ENCODE data around the gene IL17RC. TPM values are rescaled to one million over a fixed set of nuclear protein-coding genes. Genes with fewer than 3 reads are reported as not detected.
"Not testable (repeated sequence)": the region's sequence is repeated elsewhere in the genome, so short reads cannot be mapped to it uniquely, and the experiment has no call there.

Gene IL17RC
- total and polyA plus RNA-seq, 2 donors from 2014 or later: 27.5 to 31.5 TPM

- FAIRE-seq: no peak
- Histone ChIP-seq H3K27me3 (ENCODE audit: control insufficient read depth, insufficient read depth, low read length) (no peaks in the 10 kb centered on the region), H3K9ac (ENCODE audit: low read length in 3 of 3) (no peak overlapping the region)
Measured at GRCh38 chr3:9870978-9871377, 45.9 kb upstream of the IL17RC start.

GRCh38 chr3:9872067-9872466, 44.8 kb upstream of the IL17RC start:
- H3K9ac ChIP-seq (ENCODE audit: low read length in 3 of 3); H3K9me3 ChIP-seq (ENCODE audit: control insufficient read depth in 2 of 3, insufficient read depth in 1 of 3, low read length in 3 of 3); H3K4me3 ChIP-seq (ENCODE audit: low read length in 3 of 3); H3K27me3 ChIP-seq (ENCODE audit: control insufficient read depth, insufficient read depth, low read length); DNase-seq; H3K36me3 ChIP-seq (ENCODE audit: control insufficient read depth in 2 of 3, insufficient read depth in 3 of 3, low read length in 3 of 3); intact Hi-C loops (cut with DNase I); H3K4me1 ChIP-seq (ENCODE audit: control insufficient read depth in 2 of 3, insufficient read depth in 2 of 3, low read depth in 1 of 3, low read length in 3 of 3); H3K27ac ChIP-seq (ENCODE audit: low read depth in 2 of 2, low read length in 2 of 2); FAIRE-seq: not testable (repeated sequence)

More at GRCh38 chr3:9870978-9871377, 45.9 kb upstream of the IL17RC start:
- Histone ChIP-seq H3K4me1 (ENCODE audit: control insufficient read depth in 2 of 3, insufficient read depth in 2 of 3, low read depth in 1 of 3, low read length in 3 of 3) (no peaks in the 10 kb centered on the region), H3K9me3 (ENCODE audit: control insufficient read depth in 2 of 3, insufficient read depth in 1 of 3, low read length in 3 of 3) (no peaks in the 10 kb centered on the region), H3K36me3 (ENCODE audit: control insufficient read depth in 2 of 3, insufficient read depth in 3 of 3, low read length in 3 of 3) (no peaks in the 10 kb centered on the region), H3K27ac (ENCODE audit: low read depth in 2 of 2, low read length in 2 of 2) (no peak overlapping the region), H3K4me3 (ENCODE audit: low read length in 3 of 3) (no peak overlapping the region)
- intact Hi-C loops (cut with DNase I): no loop called here
- no peak for DNase-seq
- no peak for TF ChIP-seq CTCF (IDR thresholded peaks at IDR 0.05; ENCODE audit: borderline replicate concordance, extremely low read depth, insufficient read depth)

- intact Hi-C loops (cut with DNase I): no loop called here
- Histone ChIP-seq H3K9ac (ENCODE audit: low read length in 3 of 3) (no peak overlapping the region), H3K4me3 (ENCODE audit: low read length in 3 of 3) (no peak overlapping the region), H3K36me3 (ENCODE audit: control insufficient read depth in 2 of 3, insufficient read depth in 3 of 3, low read length in 3 of 3) (no peaks in the 10 kb centered on the region), H3K9me3 (ENCODE audit: control insufficient read depth in 2 of 3, insufficient read depth in 1 of 3, low read length in 3 of 3) (no peaks in the 10 kb centered on the region), H3K27me3 (ENCODE audit: control insufficient read depth, insufficient read depth, low read length) (no peaks in the 10 kb centered on the region), H3K27ac (ENCODE audit: low read depth in 2 of 2, low read length in 2 of 2) (no peak overlapping the region), H3K4me1 (ENCODE audit: control insufficient read depth in 2 of 3, insufficient read depth in 2 of 3, low read depth in 1 of 3, low read length in 3 of 3) (no peaks in the 10 kb centered on the region)
- FAIRE-seq: no peak
- no peak for TF ChIP-seq CTCF (IDR thresholded peaks at IDR 0.05; ENCODE audit: borderline replicate concordance, extremely low read depth, insufficient read depth)
- DNase-seq: no peak
Measured at GRCh38 chr3:9875448-9875847, 41.5 kb upstream of the IL17RC start.

- H3K4me1 ChIP-seq (ENCODE audit: control insufficient read depth in 2 of 3, insufficient read depth in 2 of 3, low read depth in 1 of 3, low read length in 3 of 3); intact Hi-C loops (cut with DNase I); FAIRE-seq: not testable (repeated sequence)
Measured at GRCh38 chr3:9876255-9876654, 40.6 kb upstream of the IL17RC start.

GRCh38 chr3:9876991-9877390, 39.9 kb upstream of the IL17RC start:
- no peak overlapping the region for H3K9ac ChIP-seq (ENCODE audit: low read length in 3 of 3)
- no peak for FAIRE-seq
- TF ChIP-seq CTCF (IDR thresholded peaks at IDR 0.05; ENCODE audit: borderline replicate concordance, extremely low read depth, insufficient read depth): no peak

More at GRCh38 chr3:9876255-9876654, 40.6 kb upstream of the IL17RC start:
- H3K4me3 ChIP-seq (ENCODE audit: low read length in 3 of 3); H3K27ac ChIP-seq (ENCODE audit: low read depth in 2 of 2, low read length in 2 of 2); DNase-seq; H3K27me3 ChIP-seq (ENCODE audit: control insufficient read depth, insufficient read depth, low read length); H3K36me3 ChIP-seq (ENCODE audit: control insufficient read depth in 2 of 3, insufficient read depth in 3 of 3, low read length in 3 of 3); H3K9ac ChIP-seq (ENCODE audit: low read length in 3 of 3); H3K9me3 ChIP-seq (ENCODE audit: control insufficient read depth in 2 of 3, insufficient read depth in 1 of 3, low read length in 3 of 3): not testable (repeated sequence)

More at GRCh38 chr3:9876991-9877390, 39.9 kb upstream of the IL17RC start:
- Histone ChIP-seq H3K9me3 (ENCODE audit: control insufficient read depth in 2 of 3, insufficient read depth in 1 of 3, low read length in 3 of 3) (no peaks in the 10 kb centered on the region), H3K27ac (ENCODE audit: low read depth in 2 of 2, low read length in 2 of 2) (no peak overlapping the region), H3K4me3 (ENCODE audit: low read length in 3 of 3) (no peak overlapping the region), H3K4me1 (ENCODE audit: control insufficient read depth in 2 of 3, insufficient read depth in 2 of 3, low read depth in 1 of 3, low read length in 3 of 3) (no peaks in the 10 kb centered on the region), H3K36me3 (ENCODE audit: control insufficient read depth in 2 of 3, insufficient read depth in 3 of 3, low read length in 3 of 3) (no peaks in the 10 kb centered on the region), H3K27me3 (ENCODE audit: control insufficient read depth, insufficient read depth, low read length) (no peaks in the 10 kb centered on the region)
- intact Hi-C loops (cut with DNase I): no loop called here
- no peak for DNase-seq

Measured in kidney (tissue), 14 donors.